GM19099 (cell line): ENCODE results near the gene PCBD2.

ENCODE experiments used
- POLR2A ChIP-seq: IDR thresholded peaks from 3 replicates; pipeline ENCODE4 v1.6.1; 2011; ENCODE audit warnings: low read depth; ENCODE audit not compliant: insufficient read length; ENCODE audit errors: extremely low read depth

The PCBD2 gene

GRCh38 chr5:134893748-134894505 is 11.0 kb upstream of the PCBD2 start:
- no peak for TF ChIP-seq POLR2A

DNA sequence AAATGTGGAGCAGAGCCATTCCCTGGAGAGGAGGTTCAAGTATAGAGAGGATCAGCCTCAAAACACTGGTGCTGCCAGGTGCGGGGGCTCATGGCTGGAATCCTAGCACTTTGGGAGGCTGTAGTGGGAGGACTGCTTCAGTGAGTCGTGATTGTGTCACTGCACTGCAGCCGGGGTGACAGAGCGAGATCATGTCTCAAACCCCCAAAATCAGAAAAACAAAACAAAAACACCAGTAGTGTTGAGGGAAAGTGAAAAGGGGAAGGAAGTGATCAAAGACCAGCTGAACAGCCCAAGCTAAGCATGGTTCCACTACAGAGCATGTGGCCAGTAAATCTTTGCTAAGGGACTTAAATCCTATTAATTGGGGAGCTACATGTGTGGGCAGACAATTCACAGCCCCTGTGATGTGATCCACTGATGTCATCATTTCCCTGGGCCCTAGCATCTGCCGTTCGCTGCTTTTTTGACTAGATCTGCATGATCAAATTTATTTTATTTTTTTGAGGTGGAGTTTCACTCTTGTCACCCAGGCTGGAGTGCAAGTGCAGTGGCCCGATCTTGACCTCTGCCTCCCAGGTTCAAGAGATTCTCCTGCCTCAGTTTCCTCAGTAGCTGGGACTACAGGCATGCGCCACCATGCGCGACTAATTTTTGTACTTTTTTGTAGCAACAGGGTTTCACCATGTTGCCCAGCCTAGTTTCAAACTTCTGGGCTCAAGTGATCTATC is 2.7 kb upstream of the PCBD2 start:
- no peak for TF ChIP-seq POLR2A

DNA sequence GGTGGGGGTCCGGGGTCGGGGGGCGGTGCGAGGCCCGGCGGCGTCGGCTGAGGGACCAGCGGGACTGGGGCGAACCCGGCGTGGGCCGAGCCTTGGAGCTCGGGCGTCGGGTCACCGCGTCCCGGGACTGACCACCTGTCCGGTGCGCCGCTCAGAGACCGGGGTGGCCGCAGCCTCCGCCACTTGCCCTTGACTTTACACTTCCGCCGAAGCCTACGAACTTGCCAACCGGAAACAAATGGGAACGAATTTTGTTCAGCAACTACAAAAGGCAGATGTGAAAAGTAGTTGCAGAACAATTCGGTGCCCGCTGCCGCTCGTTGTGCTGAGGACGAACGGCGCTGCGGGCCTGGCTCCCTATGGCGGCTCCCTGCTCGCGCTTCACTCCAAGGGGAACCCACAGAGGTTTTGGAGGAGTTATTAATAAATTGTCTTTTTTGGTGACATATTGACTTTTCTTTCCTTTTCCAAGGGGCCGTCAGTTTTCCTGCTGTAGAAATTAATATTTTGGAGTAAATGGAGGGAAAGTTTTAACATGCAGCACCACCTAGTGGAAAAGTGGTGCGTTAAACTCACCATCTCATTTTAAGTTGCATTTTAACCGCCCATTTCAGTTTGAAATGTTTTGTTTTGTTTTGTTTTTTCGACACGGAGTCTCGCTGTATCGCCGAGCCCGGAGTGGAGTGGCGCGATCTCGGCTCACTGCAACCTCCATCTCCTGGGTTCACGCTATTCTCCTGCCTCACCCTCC is 490 bp downstream of the PCBD2 start:
- TF ChIP-seq POLR2A: no peak

DNA sequence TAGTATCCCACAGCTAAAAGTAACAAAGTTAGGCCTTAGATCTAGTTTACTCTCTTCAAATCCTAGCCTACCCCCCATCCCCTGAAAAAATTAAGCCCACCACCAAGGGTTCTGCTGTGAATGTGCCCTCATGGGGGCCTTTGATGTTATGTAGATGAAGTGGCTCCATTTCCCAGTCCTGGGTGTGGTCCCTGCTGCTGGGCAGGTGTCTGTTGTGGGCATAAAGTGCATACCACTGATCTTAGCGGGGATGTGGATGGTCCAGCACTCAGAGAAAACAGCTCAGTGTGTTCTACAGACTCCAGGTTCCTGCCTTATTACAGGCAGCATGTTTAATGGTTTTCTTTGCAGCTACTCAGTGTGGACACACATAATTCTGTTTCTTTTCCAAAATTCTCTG is 1.9 kb downstream of the PCBD2 start:
- no peak for TF ChIP-seq POLR2A

GRCh38 chr5:134911285-134912206 is 6.6 kb downstream of the PCBD2 start:
- TF ChIP-seq POLR2A: no peak

- no peak for TF ChIP-seq POLR2A
Observed at GRCh38 chr5:134913254-134913653, 8.3 kb downstream of the PCBD2 start.

- TF ChIP-seq POLR2A: no peak
Observed at GRCh38 chr5:134913795-134914194, 8.9 kb downstream of the PCBD2 start.

- TF ChIP-seq POLR2A: no peak
Observed at GRCh38 chr5:134917070-134917815, 12.3 kb downstream of the PCBD2 start.

DNA sequence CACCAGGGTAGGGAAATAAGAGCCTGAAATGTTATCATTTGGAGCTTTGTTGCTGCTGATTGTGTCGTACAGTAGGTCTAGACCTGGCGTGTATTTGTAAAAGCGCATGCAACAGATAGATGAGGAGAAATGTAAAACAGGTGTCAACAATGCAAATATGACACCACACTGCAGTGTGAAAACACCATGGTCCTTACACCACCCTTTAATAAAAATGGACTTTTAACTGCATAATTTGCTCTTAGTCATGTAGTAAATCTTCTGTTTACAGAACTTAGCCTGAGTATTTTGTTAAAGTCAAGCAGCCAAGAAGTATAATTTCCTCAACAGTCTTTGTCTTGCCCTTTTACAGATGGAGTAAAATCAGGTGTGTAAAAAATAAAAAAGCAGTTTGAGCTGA is 13.9 kb downstream of the PCBD2 start:
- no peak for TF ChIP-seq POLR2A

- no peak for TF ChIP-seq POLR2A
Observed at GRCh38 chr5:134920848-134921575, 16.1 kb downstream of the PCBD2 start.

DNA sequence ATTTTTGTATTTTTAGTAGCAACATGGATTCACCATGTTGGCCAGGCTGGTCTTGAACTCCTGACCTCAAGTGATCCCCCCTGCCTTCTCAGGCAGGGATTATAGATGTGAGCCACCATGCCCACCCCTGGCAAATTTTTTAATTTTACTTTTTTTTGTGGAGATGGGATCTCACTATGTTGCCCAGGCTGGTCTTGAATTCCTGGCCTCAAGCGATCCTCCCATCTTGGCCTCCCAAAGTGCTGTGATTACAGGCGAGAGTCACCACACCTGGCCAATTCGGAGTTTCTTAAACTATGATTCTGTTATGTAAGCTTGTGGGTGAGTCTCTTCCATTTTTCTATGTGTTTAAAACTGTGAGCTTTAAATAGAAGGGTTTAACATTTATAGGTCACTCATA is 27.6 kb downstream of the PCBD2 start:
- no peak for TF ChIP-seq POLR2A

DNA sequence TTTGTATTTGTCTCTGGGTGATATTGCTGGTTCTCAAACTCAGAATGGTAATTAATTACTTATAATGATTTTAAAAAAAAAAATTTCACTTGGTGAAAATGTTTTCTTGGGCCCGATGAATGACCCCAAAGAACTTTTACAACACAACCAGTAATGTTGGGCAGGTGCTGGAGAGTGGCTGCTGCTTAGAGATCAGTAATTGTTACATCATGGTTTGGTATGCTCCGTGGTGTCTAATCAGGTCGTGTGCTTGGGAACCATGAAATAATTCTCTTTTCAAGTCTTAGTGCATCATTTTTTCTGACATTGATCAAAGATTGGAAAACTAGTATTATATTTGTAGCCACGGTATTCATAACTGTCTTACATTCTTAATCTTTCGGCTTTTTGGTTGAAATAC is 29.3 kb downstream of the PCBD2 start:
- TF ChIP-seq POLR2A: no peak
